A673 (cell line): ENCODE results near the gene AOPEP. TPM values are rescaled to one million over a fixed set of nuclear protein-coding genes. Genes with fewer than 3 reads are reported as not detected.
A peak's percentile ranks its signal among the peaks of the same experiment; 100 is the strongest.

Experiments
- BruUV-seq: library from RNA; stranded (reverse); fragments of 400-500 nt; replicated peaks from 2 replicates; lab custom pipeline; 2021; lab: Mats Ljungman, UMichigan
- CTCF ChIA-PET: fragments of 300-600 bp; sonication (Branson Sonifier 250); formaldehyde crosslinking; loops from one replicate; lab custom pipeline; 2022; ENCODE audit warnings: antibody characterized with exemption; lab: Charles Lee
- POLR2A ChIA-PET: fragments of 300-600 bp; sonication (Branson Sonifier 250); formaldehyde crosslinking; loops from one replicate; lab custom pipeline; 2022; ENCODE audit warnings: antibody characterized with exemption; ENCODE audit not compliant: low non-redundant PET; lab: Charles Lee
- DNase-seq: peaks from one replicate; pipeline ENCODE4 v3.0.0-alpha.2; 2015; ENCODE audit warnings: low spot score
- H3K27ac ChIP-seq: fragments of 200-600 bp; sonication (generic); 2 replicates; pipeline ENCODE4 v1.5.1; 2016; ENCODE audit warnings: mixed run types, low read depth, mild to moderate bottlenecking, mixed read lengths, antibody characterized with exemption, low read length; ENCODE audit not compliant: poor library complexity, severe bottlenecking
- H3K27me3 ChIP-seq: fragments of 200-600 bp; sonication (generic); replicated peaks from 2 replicates; pipeline ENCODE4 v1.6.1; 2017; ENCODE audit warnings: mixed run types, low read depth, mild to moderate bottlenecking, mixed read lengths, antibody characterized with exemption, low read length; ENCODE audit not compliant: insufficient read depth, poor library complexity
- H3K36me3 ChIP-seq: fragments of 200-600 bp; sonication (generic); 2 replicates; pipeline ENCODE4 v1.6.1; 2016; ENCODE audit warnings: mixed run types, mild to moderate bottlenecking, mixed read lengths, antibody characterized with exemption, low read length; ENCODE audit not compliant: insufficient read depth, poor library complexity, severe bottlenecking
- H3K4me1 ChIP-seq: fragments of 200-600 bp; sonication (generic); 2 replicates; pipeline ENCODE4 v1.6.1; 2017; ENCODE audit warnings: mixed run types, mild to moderate bottlenecking, mixed read lengths, antibody characterized with exemption, low read length; ENCODE audit not compliant: insufficient read depth, poor library complexity, severe bottlenecking
- H3K4me3 ChIP-seq: fragments of 200-600 bp; sonication (generic); 2 replicates; pipeline ENCODE4 v1.5.1; 2016; ENCODE audit warnings: low read depth, mixed run types, mild to moderate bottlenecking, mixed read lengths, low read length; ENCODE audit not compliant: poor library complexity, severe bottlenecking
- H3K9me3 ChIP-seq: fragments of 200-600 bp; sonication (generic); 2 replicates; pipeline ENCODE4 v1.6.1; 2016; ENCODE audit warnings: mixed run types, low read depth, mild to moderate bottlenecking, mixed read lengths, antibody characterized with exemption, low read length; ENCODE audit not compliant: poor library complexity, severe bottlenecking
- EZH2 ChIP-seq: fragments of 200-600 bp; sonication (generic); IDR thresholded peaks from 2 replicates; pipeline ENCODE4 v1.6.1; 2017; ENCODE audit warnings: borderline replicate concordance, low read depth, mild to moderate bottlenecking, mixed read lengths, antibody characterized with exemption, low read length; ENCODE audit not compliant: poor library complexity, severe bottlenecking
- intact Hi-C: fragments of 100-400 bp; cut with micrococcal nuclease; formaldehyde crosslinking; loops from one replicate; pipeline ENCODE4 v1.10.0; 2022; ENCODE audit not compliant: unreplicated experiment
- total RNA-seq: library from RNA; stranded (reverse); gene quantifications from 2 replicates; pipeline ENCODE4 v1.2.3, GENCODE V29; 2021
- TF ChIP-seq, protein P1 (sequence below): fragments of 300-800, 200-600 bp; sonication (generic); conservative IDR thresholded peaks from 2 replicates; pipeline ENCODE4 v1.5.1; 2017; ENCODE audit warnings: low read depth, mild to moderate bottlenecking, antibody characterized with exemption, low read length, moderate library complexity, mixed read lengths

The AOPEP gene
- total RNA-seq, 1 experiment from 2014 or later = 17.5 TPM

DNA sequence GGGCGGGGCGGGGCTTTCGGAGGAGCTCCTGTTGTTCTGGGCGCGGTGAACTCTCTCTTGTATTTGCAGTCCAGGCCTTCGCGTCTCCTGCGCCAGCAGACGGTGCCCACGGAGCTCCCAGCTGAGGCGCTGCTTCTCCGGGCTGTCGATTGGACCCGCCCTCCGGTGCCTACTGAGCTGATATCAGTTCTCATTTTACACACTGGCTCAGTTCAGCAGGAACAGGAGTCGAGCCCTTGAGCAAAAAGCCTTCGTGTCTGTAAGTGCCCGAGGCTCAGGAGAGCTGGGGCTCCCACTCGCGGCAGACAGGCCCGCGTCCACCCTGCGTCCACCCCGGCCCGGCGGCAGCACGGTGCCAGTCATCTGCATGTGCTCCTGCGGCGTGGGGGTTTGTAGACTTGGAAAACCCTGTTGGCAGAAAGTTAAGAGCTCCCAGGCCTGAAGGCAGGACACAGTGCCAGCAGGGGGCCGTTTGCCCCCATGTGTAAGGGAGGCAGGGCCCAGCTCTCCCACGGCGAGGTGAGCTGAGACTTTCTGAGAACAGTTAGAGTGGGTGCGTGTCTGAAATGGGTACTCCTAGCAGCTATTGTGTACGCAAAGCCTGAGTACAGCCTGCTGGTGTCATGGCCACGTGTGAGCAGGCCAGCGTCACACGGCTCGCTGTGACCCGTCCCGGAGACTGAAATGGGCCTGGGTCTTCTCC, 359.5 kb downstream of the AOPEP start:
- Histone ChIP-seq H3K27ac (no peak overlapping the region), H3K9me3 (no peaks in the 10 kb centered on the region), H3K36me3 (no peaks in the 10 kb centered on the region), H3K4me3 (no peak overlapping the region), H3K4me1 (no peaks in the 10 kb centered on the region), H3K27me3 (no peaks in the 10 kb centered on the region)
- ChIA-PET CTCF (no interaction called here), POLR2A (no interaction called here)
- no TSS peak for BruUV-seq
- no peak for DNase-seq
- intact Hi-C loops = no loop called here
- no peak for TF ChIP-seq EZH2
- TF ChIP-seq, protein P1, sequence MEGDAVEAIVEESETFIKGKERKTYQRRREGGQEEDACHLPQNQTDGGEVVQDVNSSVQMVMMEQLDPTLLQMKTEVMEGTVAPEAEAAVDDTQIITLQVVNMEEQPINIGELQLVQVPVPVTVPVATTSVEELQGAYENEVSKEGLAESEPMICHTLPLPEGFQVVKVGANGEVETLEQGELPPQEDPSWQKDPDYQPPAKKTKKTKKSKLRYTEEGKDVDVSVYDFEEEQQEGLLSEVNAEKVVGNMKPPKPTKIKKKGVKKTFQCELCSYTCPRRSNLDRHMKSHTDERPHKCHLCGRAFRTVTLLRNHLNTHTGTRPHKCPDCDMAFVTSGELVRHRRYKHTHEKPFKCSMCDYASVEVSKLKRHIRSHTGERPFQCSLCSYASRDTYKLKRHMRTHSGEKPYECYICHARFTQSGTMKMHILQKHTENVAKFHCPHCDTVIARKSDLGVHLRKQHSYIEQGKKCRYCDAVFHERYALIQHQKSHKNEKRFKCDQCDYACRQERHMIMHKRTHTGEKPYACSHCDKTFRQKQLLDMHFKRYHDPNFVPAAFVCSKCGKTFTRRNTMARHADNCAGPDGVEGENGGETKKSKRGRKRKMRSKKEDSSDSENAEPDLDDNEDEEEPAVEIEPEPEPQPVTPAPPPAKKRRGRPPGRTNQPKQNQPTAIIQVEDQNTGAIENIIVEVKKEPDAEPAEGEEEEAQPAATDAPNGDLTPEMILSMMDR = no peak

DNA sequence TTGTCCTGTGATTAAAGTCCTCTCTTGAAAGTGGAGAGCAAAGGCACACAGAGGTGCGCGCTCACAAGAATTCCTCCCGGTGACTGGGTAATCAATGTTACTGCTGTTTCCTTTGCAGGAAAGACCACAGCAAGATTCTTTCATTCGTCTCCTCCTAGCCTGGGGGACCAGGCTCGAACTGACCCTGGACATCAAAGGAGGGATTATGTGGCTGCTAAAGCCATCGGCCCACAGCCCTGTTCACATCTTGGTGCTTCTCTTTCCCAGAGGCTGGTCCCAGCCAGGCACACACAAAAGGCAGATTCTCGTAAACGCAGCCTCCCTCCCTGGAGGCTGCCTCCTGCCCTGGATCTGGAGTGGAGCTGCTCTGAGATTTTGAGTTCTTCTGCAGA, 360.1 kb downstream of the AOPEP start:
- Histone ChIP-seq H3K9me3 (no peaks in the 10 kb centered on the region), H3K36me3 (no peaks in the 10 kb centered on the region), H3K4me3 (no peak overlapping the region), H3K27me3 (no peaks in the 10 kb centered on the region), H3K4me1 (no peaks in the 10 kb centered on the region), H3K27ac (no peak overlapping the region)
- no TSS peak for BruUV-seq
- TF ChIP-seq, protein P1 = no peak
- TF ChIP-seq EZH2 = no peak
- intact Hi-C loops = no loop called here
- POLR2A ChIA-PET = no interaction called here
- DNase-seq = no peak
- CTCF ChIA-PET = no interaction called here

DNA sequence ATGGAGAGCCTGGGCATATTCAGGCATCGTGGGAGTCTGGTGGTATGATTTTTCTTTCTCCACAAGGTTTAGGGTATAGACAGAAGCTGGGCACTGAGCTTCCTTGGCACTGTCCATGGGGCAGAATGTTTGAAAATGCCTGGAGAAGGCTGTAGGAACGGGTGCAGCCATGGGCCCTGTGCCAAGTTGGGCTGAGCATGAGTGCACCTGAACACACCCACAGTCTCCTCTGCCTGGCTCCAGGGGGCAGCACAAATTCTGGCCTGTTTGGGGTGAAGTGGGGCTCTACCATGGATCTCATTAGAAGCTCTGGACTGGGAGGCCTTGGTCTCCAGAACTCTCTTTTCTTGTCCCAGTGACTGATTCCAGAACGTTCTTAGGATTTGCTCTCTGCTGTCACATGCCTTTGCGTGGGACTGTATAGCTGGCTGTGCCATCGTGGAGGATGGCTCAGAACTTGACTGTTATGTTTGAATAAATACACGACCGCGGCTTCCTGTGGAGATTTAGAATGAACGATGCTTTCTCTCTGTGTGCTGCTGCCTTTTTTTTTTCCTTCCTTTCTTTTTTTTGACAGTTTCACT, 361.3 kb downstream of the AOPEP start:
- Histone ChIP-seq H3K36me3 (no peaks in the 10 kb centered on the region), H3K4me3 (no peak overlapping the region), H3K27me3 (no peaks in the 10 kb centered on the region), H3K9me3 (no peaks in the 10 kb centered on the region), H3K27ac (no peak overlapping the region), H3K4me1 (peaks cover 4% of the 10 kb centered on the region)
- ChIA-PET CTCF (no interaction called here), POLR2A (no interaction called here)
- DNase-seq = no peak
- BruUV-seq = no TSS peak
- TF ChIP-seq EZH2 = no peak
- TF ChIP-seq, protein P1 = peak; percentile 36
- intact Hi-C loops = no loop called here
